Panc1 (cell line): ENCODE results near the gene KRT23. TPM values are rescaled to one million over a fixed set of nuclear protein-coding genes. Genes with fewer than 3 reads are reported as not detected.

Experiments used
- ATAC-seq: fragments of 200-7000 bp; cut with Tn5 transposase; 2 replicates; pipeline ENCODE4 v1.9.1; 2020; ENCODE audit warnings: mild to moderate bottlenecking, moderate library complexity
- BruUV-seq: library from RNA; stranded (reverse); fragments of 400-500 nt; replicated peaks from 2 replicates; lab custom pipeline; 2021; lab: Mats Ljungman, UMichigan
- CTCF ChIA-PET: fragments of 300-600 bp; sonication (Branson Sonifier 250); formaldehyde crosslinking; loops from one replicate; lab custom pipeline; 2022; ENCODE audit warnings: antibody characterized with exemption; lab: Charles Lee
- POLR2A ChIA-PET: fragments of 300-600 bp; sonication (Branson Sonifier 250); formaldehyde crosslinking; loops from one replicate; lab custom pipeline; 2022; ENCODE audit warnings: antibody characterized with exemption; lab: Charles Lee
- DNase-seq: peaks from one replicate; pipeline ENCODE4 v3.0.0-alpha.2; 2010; ENCODE audit warnings: low read depth, low spot score
- H3K27ac ChIP-seq: 2 replicates; pipeline ENCODE4 v1.5.1; 2011; ENCODE audit warnings: mild to moderate bottlenecking, low read length, inconsistent platforms
- H3K27me3 ChIP-seq: fragments of 200-500 bp; sonication (Bioruptor generic); 2 replicates; pipeline ENCODE4 v1.6.0; 2014; ENCODE audit warnings: low read length, inconsistent platforms; ENCODE audit not compliant: control insufficient read depth, insufficient read depth
- H3K36me3 ChIP-seq: fragments of 200-500 bp; sonication (Bioruptor generic); 2 replicates; pipeline ENCODE4 v1.5.1; 2014; ENCODE audit warnings: inconsistent platforms, mild to moderate bottlenecking, low read length, moderate library complexity; ENCODE audit not compliant: control insufficient read depth, insufficient read depth
- H3K4me1 ChIP-seq: 2 replicates; pipeline ENCODE4 v1.5.1; 2011; ENCODE audit warnings: inconsistent platforms, mild to moderate bottlenecking, low read length, moderate library complexity; ENCODE audit not compliant: control insufficient read depth, insufficient read depth
- H3K4me3 ChIP-seq, 2 experiments: 2 replicates each; pipeline ENCODE4 v1.5.1; 2011 to 2012; ENCODE audit warnings: low read depth in 2 of 2, low read length in 2 of 2, mild to moderate bottlenecking in 2 of 2, inconsistent platforms in 1 of 2, moderate library complexity in 1 of 2
- H3K9me3 ChIP-seq: fragments of 200-500 bp; sonication (Bioruptor generic); 2 replicates; pipeline ENCODE4 v1.5.1; 2014; ENCODE audit warnings: low read depth, mild to moderate bottlenecking, inconsistent platforms, low read length, moderate library complexity; ENCODE audit not compliant: control insufficient read depth, insufficient read depth
- POLR2AphosphoS5 ChIP-seq: IDR thresholded peaks from 2 replicates; pipeline ENCODE4 v1.6.1; 2012; ENCODE audit warnings: mild to moderate bottlenecking, low read depth, low read length, moderate library complexity
- SIN3A ChIP-seq: IDR thresholded peaks from 2 replicates; pipeline ENCODE4 v1.6.1; 2012; ENCODE audit warnings: low read depth, mild to moderate bottlenecking, low read length, moderate library complexity, borderline replicate concordance; ENCODE audit not compliant: insufficient read depth
- TCF7L2 ChIP-seq: IDR thresholded peaks from 2 replicates; pipeline ENCODE4 v1.6.1; 2011; ENCODE audit warnings: mild to moderate bottlenecking, low read depth, low read length, inconsistent platforms
- in situ Hi-C: cut with HindIII; loops from 2 replicates; pipeline ENCODE4 v1.10.0; 2016; ENCODE audit warnings: low sequenced_read_pairs, low pct_unique_long_range_greater_than_20kb
- intact Hi-C: fragments of 100-400 bp; cut with micrococcal nuclease; formaldehyde crosslinking; loops from one replicate; pipeline ENCODE4 v1.10.0; 2022; ENCODE audit not compliant: unreplicated experiment
- total RNA-seq: library from RNA; stranded (reverse); gene quantifications from one replicate; pipeline ENCODE4 v1.2.1, GENCODE V29; 2021; ENCODE audit not compliant: unreplicated experiment
- TF ChIP-seq, protein P1 (sequence below): fragments of 450-650 bp; IDR thresholded peaks from 2 replicates; pipeline ENCODE4 v1.5.1; 2017; ENCODE audit warnings: mild to moderate bottlenecking
- TF ChIP-seq, protein P2 (sequence below), 2 experiments: IDR thresholded peaks; 2 replicates each; pipeline ENCODE4 v1.6.1; 2011 to 2012; ENCODE audit warnings: low read depth in 2 of 2, control low read depth in 1 of 2, low read length in 1 of 2, mild to moderate bottlenecking in 1 of 2, moderate library complexity in 1 of 2; ENCODE audit not compliant: insufficient read depth in 1 of 2

Gene KRT23
- total RNA-seq, 1 experiment from 2014 or later: not detected

DNA sequence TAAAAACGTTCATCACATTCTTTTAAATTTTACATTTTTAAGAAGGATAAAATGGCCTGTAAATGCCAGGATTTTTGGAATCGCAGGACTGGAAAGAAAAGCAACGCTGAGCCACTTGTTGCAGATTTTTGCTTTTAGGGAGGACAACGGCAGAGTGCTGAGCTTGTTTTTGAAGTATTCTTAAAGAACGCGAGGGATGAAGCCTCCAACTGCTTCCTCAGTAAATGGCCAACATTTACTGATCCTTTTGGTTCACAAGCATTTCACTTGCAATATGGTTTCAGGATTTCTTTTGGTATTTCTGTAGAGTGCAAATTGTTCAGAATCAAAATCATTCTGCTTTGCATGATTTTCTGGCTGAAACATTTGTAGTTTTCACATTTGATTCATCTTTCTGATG is 2.8 kb upstream of the KRT23 start:
- no peak overlapping the region for H3K4me3 ChIP-seq
- no peaks in the 10 kb centered on the region for H3K36me3 ChIP-seq
- no peak overlapping the region for H3K27ac ChIP-seq
- no peaks in the 10 kb centered on the region for H3K9me3 ChIP-seq
- ATAC-seq (no peak), DNase-seq (no peak)
- no peaks in the 10 kb centered on the region for H3K4me1 ChIP-seq
- intact Hi-C loops: no loop called here
- ChIA-PET POLR2A (no interaction called here), CTCF (no interaction called here)
- in situ Hi-C loops: no loop called here
- TF ChIP-seq POLR2AphosphoS5 (no peak), TCF7L2 (no peak), SIN3A (no peak)
- TF ChIP-seq, protein P1, sequence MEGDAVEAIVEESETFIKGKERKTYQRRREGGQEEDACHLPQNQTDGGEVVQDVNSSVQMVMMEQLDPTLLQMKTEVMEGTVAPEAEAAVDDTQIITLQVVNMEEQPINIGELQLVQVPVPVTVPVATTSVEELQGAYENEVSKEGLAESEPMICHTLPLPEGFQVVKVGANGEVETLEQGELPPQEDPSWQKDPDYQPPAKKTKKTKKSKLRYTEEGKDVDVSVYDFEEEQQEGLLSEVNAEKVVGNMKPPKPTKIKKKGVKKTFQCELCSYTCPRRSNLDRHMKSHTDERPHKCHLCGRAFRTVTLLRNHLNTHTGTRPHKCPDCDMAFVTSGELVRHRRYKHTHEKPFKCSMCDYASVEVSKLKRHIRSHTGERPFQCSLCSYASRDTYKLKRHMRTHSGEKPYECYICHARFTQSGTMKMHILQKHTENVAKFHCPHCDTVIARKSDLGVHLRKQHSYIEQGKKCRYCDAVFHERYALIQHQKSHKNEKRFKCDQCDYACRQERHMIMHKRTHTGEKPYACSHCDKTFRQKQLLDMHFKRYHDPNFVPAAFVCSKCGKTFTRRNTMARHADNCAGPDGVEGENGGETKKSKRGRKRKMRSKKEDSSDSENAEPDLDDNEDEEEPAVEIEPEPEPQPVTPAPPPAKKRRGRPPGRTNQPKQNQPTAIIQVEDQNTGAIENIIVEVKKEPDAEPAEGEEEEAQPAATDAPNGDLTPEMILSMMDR: no peak
- TF ChIP-seq, protein P2, sequence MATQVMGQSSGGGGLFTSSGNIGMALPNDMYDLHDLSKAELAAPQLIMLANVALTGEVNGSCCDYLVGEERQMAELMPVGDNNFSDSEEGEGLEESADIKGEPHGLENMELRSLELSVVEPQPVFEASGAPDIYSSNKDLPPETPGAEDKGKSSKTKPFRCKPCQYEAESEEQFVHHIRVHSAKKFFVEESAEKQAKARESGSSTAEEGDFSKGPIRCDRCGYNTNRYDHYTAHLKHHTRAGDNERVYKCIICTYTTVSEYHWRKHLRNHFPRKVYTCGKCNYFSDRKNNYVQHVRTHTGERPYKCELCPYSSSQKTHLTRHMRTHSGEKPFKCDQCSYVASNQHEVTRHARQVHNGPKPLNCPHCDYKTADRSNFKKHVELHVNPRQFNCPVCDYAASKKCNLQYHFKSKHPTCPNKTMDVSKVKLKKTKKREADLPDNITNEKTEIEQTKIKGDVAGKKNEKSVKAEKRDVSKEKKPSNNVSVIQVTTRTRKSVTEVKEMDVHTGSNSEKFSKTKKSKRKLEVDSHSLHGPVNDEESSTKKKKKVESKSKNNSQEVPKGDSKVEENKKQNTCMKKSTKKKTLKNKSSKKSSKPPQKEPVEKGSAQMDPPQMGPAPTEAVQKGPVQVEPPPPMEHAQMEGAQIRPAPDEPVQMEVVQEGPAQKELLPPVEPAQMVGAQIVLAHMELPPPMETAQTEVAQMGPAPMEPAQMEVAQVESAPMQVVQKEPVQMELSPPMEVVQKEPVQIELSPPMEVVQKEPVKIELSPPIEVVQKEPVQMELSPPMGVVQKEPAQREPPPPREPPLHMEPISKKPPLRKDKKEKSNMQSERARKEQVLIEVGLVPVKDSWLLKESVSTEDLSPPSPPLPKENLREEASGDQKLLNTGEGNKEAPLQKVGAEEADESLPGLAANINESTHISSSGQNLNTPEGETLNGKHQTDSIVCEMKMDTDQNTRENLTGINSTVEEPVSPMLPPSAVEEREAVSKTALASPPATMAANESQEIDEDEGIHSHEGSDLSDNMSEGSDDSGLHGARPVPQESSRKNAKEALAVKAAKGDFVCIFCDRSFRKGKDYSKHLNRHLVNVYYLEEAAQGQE (IDR thresholded peaks at IDR 0.05; ENCODE audit: insufficient read depth in 1 of 2, low read depth in 2 of 2, low read length in 1 of 2): no peak
- no TSS peak for BruUV-seq
- peaks cover under 1% of the 10 kb centered on the region; the same call in 1 of the 2 replicates for H3K27me3 ChIP-seq

DNA sequence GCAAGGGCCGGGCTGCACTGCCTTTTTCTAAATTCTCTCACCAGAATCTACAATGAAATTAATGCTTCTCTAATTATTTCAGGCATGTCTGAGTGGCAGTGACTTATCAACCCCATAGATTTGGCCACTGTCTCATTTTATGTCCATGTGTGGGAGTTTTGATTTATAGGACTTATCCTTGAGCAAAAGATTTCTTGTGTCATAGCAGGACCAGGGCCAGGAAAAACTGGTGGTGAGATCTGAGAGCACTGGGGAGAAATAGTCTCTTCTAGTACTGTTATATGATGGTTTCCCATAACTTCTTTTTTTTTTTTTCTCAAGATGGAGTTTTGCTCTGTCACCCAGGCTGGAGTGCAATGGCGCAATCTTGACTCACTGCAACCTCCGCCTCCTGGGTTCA is 1.5 kb upstream of the KRT23 start:
- no TSS peak for BruUV-seq
- no peaks in the 10 kb centered on the region for H3K9me3 ChIP-seq
- no peaks in the 10 kb centered on the region for H3K4me1 ChIP-seq
- POLR2A ChIA-PET: no interaction called here
- in situ Hi-C loops (no loop called here), intact Hi-C loops (no loop called here)
- DNase-seq: no peak
- H3K27ac ChIP-seq: no peak overlapping the region
- H3K4me3 ChIP-seq: no peak overlapping the region
- peaks cover 8% of the 10 kb centered on the region for H3K27me3 ChIP-seq
- CTCF ChIA-PET: no interaction called here
- H3K36me3 ChIP-seq: no peaks in the 10 kb centered on the region
- TF ChIP-seq SIN3A (no peak), POLR2AphosphoS5 (no peak), TCF7L2 (no peak)
- TF ChIP-seq, protein P1: no peak
- TF ChIP-seq, protein P2 (IDR thresholded peaks at IDR 0.05; ENCODE audit: insufficient read depth in 1 of 2, low read depth in 2 of 2, low read length in 1 of 2): no peak
- ATAC-seq: no peak
